Muscle layer of duodenum (tissue), 2 donors: Measurements from ENCODE around the gene CD34.
"Not testable (repeated sequence)": the region's sequence is repeated elsewhere in the genome, so short reads cannot be mapped to it uniquely, and the experiment has no call there.

Source experiments
- H3K27ac ChIP-seq: one replicate; pipeline ENCODE4 v1.7.0; 2013; ENCODE audit warnings: mild to moderate bottlenecking, low read length
- H3K27me3 ChIP-seq: one replicate; pipeline ENCODE4 v1.7.0; 2013; ENCODE audit warnings: low read depth, mild to moderate bottlenecking, control low read depth, low read length
- H3K36me3 ChIP-seq, 2 donors: one replicate each; pipeline ENCODE4 v1.7.0; 2013; ENCODE audit warnings: low read length in 2 of 2, control low read depth in 1 of 2, mild to moderate bottlenecking in 1 of 2; ENCODE audit not compliant: insufficient read depth in 2 of 2, control insufficient read depth in 1 of 2
- H3K4me1 ChIP-seq, 2 donors: one replicate each; pipeline ENCODE4 v1.7.0; 2013; ENCODE audit warnings: low read length in 2 of 2, mild to moderate bottlenecking in 2 of 2, control low read depth in 1 of 2, moderate library complexity in 1 of 2; ENCODE audit not compliant: insufficient read depth in 2 of 2, control insufficient read depth in 1 of 2
- H3K4me3 ChIP-seq, 2 donors: one replicate each; pipeline ENCODE4 v1.7.0; 2013; ENCODE audit warnings: low read length in 2 of 2, low read depth in 1 of 2, mild to moderate bottlenecking in 1 of 2
- H3K9me3 ChIP-seq, 2 donors: one replicate each; pipeline ENCODE4 v1.7.0; 2013; ENCODE audit warnings: low read length in 2 of 2, control low read depth in 1 of 2, mild to moderate bottlenecking in 1 of 2; ENCODE audit not compliant: control insufficient read depth in 1 of 2
- donor health status: healthy.

The CD34 gene

GRCh38 chr1:207949571-207950195 is 38.8 kb upstream of the CD34 start:
- H3K4me3 ChIP-seq = no peak overlapping the region
- H3K9me3 ChIP-seq = no peaks in the 10 kb centered on the region
- H3K4me1 ChIP-seq = no peaks in the 10 kb centered on the region
- no peaks in the 10 kb centered on the region for H3K27me3 ChIP-seq
- H3K27ac ChIP-seq = no peak overlapping the region
- H3K36me3 ChIP-seq = no peaks in the 10 kb centered on the region

- no peaks in the 10 kb centered on the region for H3K9me3 ChIP-seq
- no peaks in the 10 kb centered on the region for H3K36me3 ChIP-seq
- H3K4me1 ChIP-seq = no peaks in the 10 kb centered on the region
- H3K27ac ChIP-seq = no peak overlapping the region
- no peak overlapping the region for H3K4me3 ChIP-seq
- H3K27me3 ChIP-seq = no peaks in the 10 kb centered on the region
Observed at GRCh38 chr1:207948536-207949250, 37.8 kb upstream of the CD34 start.

- H3K4me3 ChIP-seq = no peak overlapping the region
- no peaks in the 10 kb centered on the region for H3K4me1 ChIP-seq
- H3K36me3 ChIP-seq = no peaks in the 10 kb centered on the region
- H3K27me3 ChIP-seq = no peaks in the 10 kb centered on the region
- H3K27ac ChIP-seq = no peak overlapping the region
- no peaks in the 10 kb centered on the region for H3K9me3 ChIP-seq
Observed at GRCh38 chr1:207946756-207947155, 35.8 kb upstream of the CD34 start.

- no peaks in the 10 kb centered on the region for H3K36me3 ChIP-seq
- no peaks in the 10 kb centered on the region for H3K9me3 ChIP-seq
- no peak overlapping the region for H3K27ac ChIP-seq
- H3K27me3 ChIP-seq = no peaks in the 10 kb centered on the region
- no peak overlapping the region for H3K4me3 ChIP-seq
- H3K4me1 ChIP-seq = no peaks in the 10 kb centered on the region
Observed at GRCh38 chr1:207944571-207944970, 33.6 kb upstream of the CD34 start.

GRCh38 chr1:207942337-207942741 is 31.4 kb upstream of the CD34 start:
- not testable (repeated sequence) for H3K36me3 ChIP-seq, H3K27me3 ChIP-seq, H3K9me3 ChIP-seq, H3K4me1 ChIP-seq, H3K4me3 ChIP-seq
- peak overlapping the region; percentile 71 for H3K27ac ChIP-seq

- H3K4me3 ChIP-seq = no peak overlapping the region
- no peaks in the 10 kb centered on the region for H3K9me3 ChIP-seq
- H3K27ac ChIP-seq = peak overlapping the region; percentile 71
- no peaks in the 10 kb centered on the region for H3K36me3 ChIP-seq
- no peaks in the 10 kb centered on the region for H3K27me3 ChIP-seq
- no peaks in the 10 kb centered on the region for H3K4me1 ChIP-seq
Observed at GRCh38 chr1:207941665-207942064, 30.7 kb upstream of the CD34 start.

- no peaks in the 10 kb centered on the region for H3K4me1 ChIP-seq
- H3K4me3 ChIP-seq = no peak overlapping the region
- no peaks in the 10 kb centered on the region for H3K27me3 ChIP-seq
- no peak overlapping the region for H3K27ac ChIP-seq
- no peaks in the 10 kb centered on the region for H3K36me3 ChIP-seq
- H3K9me3 ChIP-seq = no peaks in the 10 kb centered on the region
Observed at GRCh38 chr1:207938016-207938415, 27.1 kb upstream of the CD34 start.

GRCh38 chr1:207937204-207937603 is 26.3 kb upstream of the CD34 start:
- Histone ChIP-seq H3K27me3 (no peaks in the 10 kb centered on the region), H3K9me3 (no peaks in the 10 kb centered on the region), H3K27ac (no peak overlapping the region), H3K36me3 (no peaks in the 10 kb centered on the region), H3K4me3 (no peak overlapping the region), H3K4me1 (no peaks in the 10 kb centered on the region)

- H3K36me3 ChIP-seq = no peaks in the 10 kb centered on the region
- no peak overlapping the region for H3K4me3 ChIP-seq
- H3K27ac ChIP-seq = no peak overlapping the region
- H3K4me1 ChIP-seq = no peaks in the 10 kb centered on the region
- no peaks in the 10 kb centered on the region for H3K9me3 ChIP-seq
- H3K27me3 ChIP-seq = no peaks in the 10 kb centered on the region
Observed at GRCh38 chr1:207935166-207935583, 24.2 kb upstream of the CD34 start.

GRCh38 chr1:207933205-207933800 is 22.4 kb upstream of the CD34 start:
- no peaks in the 10 kb centered on the region for H3K4me1 ChIP-seq
- no peak overlapping the region for H3K4me3 ChIP-seq
- no peaks in the 10 kb centered on the region for H3K27me3 ChIP-seq
- H3K9me3 ChIP-seq = no peaks in the 10 kb centered on the region
- H3K27ac ChIP-seq = no peak overlapping the region
- no peaks in the 10 kb centered on the region for H3K36me3 ChIP-seq

GRCh38 chr1:207926984-207927383 is 16.1 kb upstream of the CD34 start:
- Histone ChIP-seq H3K27ac (no peak overlapping the region), H3K4me1 (peaks cover 0 to 31% of the 10 kb centered on the region in 2 donors), H3K36me3 (no peaks in the 10 kb centered on the region), H3K27me3 (no peaks in the 10 kb centered on the region), H3K4me3 (no peak overlapping the region), H3K9me3 (no peaks in the 10 kb centered on the region)
